ENCODE results near the gene EVA1B.

EVA1B gene

DNA sequence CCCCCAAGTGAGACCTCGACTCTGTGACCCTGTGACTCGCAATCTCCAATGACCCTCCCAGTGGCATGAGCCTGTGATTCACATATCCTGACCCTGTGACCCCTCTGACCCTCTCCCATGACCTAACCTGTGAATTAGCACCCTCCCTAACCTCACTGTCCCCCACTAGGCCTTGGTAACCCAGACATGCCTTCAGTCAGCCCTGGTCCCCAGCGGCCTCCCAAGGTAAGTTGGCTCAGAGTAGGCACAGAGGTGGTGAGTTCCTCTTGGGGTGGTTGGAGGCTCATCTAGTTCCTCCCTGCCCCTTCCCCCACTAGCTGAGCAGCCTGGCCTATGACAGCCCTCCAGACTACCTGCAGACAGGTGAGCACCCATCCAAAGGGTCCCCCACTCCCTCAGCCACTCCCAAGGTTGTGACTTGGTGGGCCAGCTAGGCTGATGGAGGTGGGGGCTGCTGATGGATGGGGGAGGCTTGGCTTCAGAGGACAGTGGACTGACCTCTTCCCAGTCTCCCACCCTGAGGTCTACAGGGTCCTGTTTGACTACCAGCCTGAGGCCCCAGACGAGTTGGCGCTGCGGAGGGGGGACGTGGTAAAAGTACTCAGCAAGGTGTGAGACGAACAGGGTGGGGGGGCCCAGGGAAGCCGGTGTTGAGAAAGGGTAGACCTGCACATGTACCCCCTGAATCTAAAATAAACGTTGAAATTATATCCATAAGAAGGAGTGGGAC lies 15.7 kb downstream of the EVA1B start:
- no peak for DNase-seq

DNA sequence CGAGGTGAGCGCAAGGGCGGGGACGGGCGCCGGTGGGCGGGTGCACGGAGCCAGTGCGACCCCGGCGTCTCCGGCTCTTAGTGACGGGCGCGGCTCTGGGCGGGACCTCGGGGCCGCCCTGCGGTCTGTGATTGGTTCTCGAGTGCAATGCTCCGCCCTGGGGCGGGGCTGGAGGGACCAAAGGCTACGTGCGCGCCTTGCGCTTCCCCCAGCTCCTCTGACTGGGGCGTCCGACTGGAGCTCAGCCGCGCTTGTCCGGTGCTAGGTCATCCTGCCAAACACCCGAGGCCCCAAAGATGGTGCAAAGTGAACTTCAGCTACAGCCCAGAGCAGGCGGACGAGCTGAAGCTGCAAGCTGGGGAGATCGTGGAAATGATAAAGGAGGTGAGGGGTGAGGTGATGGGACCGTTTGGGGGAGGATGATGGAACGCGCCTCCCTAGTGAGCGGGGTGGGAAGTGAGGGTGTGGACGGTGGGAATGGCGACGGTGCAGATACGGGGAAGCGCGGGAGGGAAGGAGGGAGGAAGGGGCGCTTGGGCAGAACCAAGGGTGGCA lies 16.5 kb downstream of the EVA1B start:
- DNase-seq, result peak; percentile 92

DNA sequence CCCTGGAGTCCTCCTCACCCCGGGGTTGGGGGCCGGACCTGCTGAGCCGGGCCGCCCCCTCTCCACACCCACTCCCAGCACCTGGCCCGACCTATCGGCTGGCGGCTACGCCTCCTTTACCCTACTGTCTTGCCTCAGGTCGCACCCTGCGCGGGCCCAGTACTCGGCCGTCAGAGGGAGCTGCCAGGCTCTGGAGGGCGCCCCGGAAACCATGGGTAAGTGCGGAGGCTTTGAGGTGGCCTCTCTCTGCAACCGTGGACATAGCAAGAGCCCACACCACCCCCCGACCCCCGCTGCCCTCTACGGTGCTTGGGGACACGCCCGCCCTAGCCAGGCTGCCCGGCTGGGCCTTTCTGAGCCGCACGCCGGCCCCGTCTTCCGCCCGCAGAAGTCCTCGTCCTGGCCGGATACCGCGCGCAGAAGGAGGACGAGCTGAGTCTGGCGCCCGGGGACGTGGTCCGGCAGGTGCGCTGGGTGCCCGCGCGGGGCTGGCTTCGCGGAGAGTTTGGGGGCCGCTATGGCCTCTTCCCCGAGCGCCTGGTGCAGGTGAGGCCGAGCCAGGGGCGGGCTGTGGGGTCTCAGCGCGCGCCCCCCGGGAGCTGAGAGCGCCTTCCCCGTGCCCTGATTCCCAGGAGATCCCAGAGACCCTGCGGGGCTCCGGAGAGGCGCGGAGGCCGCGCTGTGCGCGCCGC lies 17.1 kb downstream of the EVA1B start, which contains the start of gene SH3D21:
Gene SH3D21 (plus strand): TSS at position 159 of the 692 bp plus-strand sequence. CDS start 53 bp downstream, at position 212.
- peak; percentile 52 for DNase-seq

DNA sequence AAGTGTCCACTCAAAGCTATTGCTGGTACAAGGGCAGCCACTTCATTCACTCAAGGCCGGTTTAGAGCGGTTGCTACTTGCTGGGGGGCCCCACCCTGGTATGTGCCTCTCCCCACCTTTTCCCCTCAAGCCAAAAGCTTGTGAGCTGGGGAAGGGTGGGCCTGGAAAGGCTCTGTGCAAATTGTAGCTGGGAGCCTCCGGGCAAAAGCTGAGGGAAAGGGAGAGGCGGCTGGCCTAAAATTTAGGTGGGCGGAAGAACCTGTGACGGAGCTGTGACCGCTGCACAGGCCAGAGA lies 17.6 kb downstream of the EVA1B start:
- no peak for DNase-seq

DNA sequence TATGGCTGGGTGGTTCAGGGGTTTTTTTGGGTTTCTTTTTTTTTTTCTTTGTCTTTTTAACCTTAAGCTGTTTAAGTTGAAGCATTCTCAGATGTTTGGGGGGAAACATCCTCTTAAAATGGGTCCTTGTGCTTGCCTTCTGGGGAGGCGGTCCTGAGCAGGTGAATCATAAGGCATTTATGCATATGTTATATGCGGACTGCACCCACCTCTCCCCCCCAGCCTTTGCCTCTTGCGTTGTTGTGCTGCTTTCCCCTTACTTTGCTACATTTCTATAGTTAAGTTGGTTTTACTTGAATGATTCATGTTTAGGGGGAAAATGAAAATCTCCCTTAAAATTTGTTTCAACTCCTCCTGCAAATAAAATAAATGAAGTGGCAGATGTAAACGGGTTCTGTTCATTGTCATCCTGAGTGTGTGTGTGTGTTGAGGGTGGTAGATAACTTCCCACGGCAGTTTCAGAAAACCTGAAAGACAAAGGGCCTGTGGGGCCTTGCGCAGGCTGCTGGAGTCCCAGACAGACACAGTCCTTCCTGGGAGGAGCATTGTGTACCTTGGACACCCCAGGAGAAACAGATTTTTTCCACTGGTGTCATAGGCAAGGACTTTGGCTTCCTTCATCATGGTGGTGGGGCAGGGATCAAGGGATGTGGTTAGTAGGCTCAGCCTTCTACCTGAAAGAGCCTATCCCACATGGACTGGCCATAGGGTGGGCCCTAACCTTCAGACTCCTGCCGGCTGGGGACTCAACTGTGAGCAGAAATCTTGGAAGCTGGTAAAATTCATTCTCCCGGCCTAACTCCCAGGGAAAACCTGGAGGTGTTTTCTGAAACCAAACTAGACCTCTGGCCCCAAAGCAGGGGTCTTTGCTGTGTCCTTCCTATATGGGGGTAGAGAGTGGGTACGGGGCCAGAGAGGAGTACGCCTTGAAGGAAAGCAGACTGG lies 18.2 kb downstream of the EVA1B start:
- peak; percentile 65 for DNase-seq

DNA sequence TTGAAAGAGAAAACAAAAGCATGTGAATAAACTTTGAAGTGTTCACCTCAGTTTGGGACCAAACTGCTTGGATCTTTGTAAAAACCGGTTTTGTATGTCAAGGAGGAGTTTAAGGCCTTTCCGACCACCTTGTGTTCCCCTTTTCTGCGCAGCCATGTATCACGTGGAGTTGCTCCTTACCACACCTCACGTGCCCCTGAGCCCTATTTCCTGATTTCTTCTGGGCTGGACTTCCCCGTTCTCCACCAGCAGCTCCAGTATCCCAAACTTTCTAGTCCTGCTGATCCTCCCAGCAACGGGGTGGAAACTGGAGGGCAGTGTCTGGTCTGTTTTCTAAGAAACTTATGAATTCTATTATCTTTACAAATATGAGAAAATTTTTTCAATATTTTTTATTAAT lies 18.9 kb downstream of the EVA1B start:
- no peak for DNase-seq

DNA sequence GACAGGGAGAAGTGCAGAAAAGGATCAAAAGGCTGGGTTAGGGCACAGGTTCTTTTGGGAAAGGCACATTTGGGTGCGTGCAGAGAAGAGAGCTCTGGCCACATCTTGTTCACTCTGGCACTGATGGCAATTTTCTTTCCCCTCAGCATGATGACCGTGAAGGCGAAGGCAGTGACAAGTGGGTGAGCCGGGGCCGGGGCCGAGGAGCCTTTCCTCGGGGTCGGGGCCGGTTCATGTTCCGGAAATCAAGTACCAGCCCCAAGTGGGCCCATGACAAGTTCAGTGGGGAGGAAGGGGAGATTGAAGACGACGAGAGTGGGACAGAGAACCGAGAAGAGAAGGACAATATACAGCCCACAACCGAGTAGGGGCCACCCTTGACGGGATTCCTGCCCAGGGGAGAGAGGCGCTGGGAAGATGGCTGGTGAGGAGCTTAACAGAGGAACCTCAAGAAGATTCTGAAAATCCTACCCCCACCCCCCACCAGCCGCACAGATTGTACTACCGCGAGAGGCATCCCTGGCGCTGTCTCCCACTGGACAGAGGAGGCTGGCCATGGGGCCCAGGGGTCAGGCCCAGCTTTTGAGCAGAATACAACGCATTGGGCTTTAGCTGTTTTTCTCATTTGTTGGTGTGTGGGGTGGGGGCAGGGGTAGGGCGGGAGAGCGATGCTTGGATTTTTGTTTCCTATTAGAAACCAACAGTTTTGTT lies 19.6 kb downstream of the EVA1B start:
- DNase-seq, result no peak

DNA sequence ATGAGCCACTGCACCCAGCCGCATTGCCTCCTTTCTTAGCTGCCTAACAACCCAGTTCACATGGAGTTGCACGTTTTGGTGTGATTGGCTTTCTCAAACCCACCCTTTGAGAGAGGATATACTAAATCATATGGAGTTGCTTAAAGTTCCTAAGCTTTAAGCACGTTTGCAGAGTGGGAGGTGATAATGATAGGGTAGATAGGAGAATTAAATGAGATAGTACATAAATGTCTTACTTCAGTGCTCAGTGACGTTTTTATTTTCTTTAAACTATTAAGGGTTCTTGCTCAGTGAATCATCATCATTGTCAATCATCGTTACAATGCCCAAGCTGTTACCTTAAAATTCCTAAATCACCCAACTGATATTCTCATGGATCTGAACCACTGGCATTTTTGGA lies 20.2 kb downstream of the EVA1B start:
- no peak for DNase-seq

DNA sequence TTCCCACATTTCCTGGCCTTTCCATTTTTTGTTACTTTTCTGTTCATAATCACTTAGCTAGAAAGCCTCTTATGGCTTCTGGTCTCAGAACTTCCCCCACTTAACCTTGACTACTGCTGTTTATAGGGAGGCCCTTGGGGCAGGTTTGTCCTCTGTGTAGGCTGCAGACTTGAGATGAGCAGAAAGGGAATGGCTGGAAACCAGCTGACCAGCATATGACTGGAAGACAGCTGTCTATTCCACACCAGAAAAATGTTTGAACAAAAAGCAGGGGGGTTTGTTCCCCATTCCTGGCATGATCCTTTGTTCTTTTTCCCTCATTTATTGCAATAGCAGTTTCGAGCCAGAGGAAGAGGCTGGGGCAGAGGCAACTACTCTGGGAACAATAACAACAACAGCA lies 22.2 kb downstream of the EVA1B start:
- no peak for DNase-seq

DNA sequence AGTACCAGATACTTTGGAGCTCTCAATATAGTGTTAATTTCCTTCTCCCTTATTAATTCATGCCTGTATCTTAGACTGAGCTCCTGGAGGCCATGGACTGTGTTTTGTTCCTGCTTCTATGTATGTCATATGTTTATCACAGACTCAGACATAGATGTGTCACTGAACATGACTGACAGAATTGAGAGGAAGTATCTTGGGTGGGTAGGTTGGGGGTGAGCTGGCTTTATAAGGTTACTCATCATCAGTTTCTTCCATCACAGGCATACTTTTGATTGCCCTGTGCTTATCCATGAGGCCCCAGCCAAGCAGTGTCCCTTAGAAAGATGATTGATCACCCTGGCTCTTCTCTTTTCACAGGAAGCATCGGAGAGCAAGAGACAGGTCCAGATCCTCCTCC lies 22.9 kb downstream of the EVA1B start:
- DNase-seq, result no peak

DNA sequence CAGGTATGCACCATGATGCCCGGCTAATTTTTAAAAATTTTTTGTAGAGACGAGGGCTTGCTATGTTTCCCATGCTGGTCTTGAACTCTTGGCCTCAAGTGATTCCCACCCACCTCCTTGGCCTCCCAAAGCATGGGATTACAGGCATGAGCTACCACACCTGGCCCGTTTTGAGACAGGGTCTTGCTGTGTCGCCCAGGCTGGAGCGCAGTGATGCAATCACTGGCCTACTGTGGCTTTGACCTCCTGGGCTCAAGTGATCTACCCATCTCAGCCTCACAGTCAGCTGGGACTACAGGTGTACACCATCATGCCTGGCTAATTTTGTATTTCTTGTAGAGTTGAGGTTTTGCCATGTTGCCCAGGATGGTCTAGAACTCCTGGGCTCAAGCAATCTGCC lies 24.8 kb downstream of the EVA1B start:
- no peak for DNase-seq

DNA sequence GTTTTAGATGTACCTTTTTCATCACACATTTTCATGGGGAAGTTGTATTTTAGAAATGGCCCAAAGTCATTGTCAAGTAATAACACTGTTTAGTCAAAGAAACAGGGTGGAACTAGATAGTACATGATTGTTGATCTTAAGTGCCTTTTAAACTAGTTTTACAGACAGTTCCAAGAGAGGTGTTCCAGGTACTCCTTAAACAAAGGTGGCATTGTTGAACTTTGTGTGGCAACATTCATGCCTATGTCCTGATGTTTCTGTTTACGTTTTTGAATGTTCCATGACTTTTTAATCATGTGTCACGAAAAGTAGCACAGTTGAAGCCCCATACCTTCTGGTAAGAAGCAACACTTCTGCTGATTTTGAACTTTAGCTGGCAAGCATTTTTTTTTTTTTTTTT lies 26.4 kb downstream of the EVA1B start:
- DNase-seq, result no peak

DNA sequence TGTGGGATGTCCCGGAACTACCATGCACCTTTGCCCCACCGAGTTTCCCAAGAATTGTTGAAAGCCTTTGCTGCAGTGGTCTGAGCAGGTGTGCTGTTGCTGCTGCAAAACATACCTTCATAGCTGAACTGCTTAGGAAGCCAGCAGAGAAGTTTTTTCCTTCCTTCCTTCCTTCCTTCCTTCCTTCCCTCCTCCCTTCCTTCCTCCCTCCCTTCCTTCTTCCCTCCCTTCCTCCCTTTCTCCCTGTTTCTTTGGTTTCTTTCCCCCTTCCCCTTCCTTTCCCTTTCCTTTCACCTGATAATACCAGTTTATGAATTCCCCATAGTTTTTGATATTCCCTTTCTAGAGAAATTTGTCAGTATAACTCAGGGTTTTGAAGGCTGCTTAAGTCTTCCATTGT lies 28.1 kb downstream of the EVA1B start:
- no peak for DNase-seq

DNA sequence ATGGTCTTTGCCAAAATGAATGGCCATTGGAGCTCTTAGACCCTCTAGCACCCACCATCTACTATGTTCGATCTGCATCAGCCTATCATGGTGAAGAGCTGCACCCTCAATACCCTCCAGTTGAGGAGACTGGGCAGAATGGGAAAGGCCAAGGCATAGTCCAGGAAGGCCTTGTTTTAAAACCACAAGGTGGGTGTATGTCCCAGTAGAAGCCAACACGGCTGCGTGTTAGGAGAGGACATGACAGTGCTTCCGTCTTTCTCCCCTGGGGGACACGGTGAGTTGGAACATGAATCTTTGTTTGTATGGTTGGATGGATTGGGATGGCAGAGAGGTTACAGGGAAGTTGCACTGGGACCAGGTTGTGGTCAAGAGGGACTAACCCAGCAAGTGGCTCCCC lies 35.9 kb downstream of the EVA1B start:
- no peak for DNase-seq

DNA sequence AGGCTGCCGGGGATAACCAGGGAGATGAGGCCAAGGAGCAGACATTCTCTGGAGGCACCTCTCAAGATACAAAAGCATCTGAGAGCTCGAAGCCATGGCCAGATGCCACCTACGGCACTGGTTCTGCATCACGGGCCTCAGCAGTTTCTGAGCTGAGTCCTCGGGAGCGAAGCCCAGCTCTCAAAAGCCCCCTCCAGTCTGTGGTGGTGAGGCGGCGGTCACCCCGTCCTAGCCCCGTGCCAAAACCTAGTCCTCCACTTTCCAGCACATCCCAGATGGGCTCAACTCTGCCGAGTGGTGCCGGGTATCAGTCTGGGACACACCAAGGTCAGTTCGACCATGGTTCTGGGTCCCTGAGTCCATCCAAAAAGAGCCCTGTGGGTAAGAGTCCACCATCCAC lies 36.6 kb downstream of the EVA1B start:
- DNase-seq, result no peak

DNA sequence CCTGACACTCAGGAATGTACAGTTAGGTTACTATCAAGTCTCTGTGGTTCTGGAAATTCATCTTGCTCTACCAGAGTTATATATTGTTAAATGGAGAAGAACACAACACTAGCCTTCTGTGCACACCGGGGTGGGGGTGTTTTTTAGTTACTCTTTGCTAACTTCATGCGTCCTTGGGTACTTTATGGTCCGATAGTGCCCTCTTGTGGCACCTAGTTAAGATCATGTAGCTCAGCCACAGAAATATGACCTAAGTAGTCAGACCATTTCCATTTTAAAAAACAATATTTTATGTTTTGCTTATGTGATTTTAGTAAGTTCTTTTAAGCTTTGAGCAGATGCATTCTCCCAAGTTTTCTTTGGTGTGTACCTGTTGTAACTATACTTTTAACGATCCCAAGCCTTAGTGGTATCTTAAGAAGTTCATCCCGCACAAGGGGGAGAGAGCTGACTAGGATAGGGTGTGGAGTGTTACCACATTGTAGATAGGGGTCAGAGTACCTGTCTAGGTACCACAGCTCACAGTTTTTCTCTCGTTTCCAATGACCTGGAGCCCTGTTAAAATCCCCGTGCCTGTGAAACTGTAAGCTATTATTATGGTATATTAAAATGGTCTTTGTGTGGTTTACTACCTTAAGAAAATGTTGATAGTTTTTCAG lies 37.9 kb downstream of the EVA1B start:
- DNase-seq, result peak; percentile 39

DNA sequence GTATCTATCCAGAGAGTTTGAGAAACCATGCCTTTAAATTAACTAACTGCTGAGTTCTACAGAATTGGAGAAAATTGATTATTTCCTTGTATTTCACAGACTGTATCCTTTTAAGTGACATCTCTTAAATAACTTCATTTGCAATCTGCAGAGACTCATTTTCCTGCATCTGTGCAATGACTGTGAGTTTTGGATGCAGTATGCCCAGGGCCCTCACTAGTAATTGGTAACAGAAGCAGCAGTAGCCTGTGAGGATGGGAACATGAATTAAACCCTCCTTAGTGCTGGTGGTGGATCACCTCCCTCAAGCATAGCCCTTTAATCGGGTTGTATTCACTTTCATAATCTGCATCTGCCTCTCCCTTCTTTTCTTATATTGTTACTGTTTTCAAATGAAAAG lies 38.9 kb downstream of the EVA1B start:
- DNase-seq, result no peak

DNA sequence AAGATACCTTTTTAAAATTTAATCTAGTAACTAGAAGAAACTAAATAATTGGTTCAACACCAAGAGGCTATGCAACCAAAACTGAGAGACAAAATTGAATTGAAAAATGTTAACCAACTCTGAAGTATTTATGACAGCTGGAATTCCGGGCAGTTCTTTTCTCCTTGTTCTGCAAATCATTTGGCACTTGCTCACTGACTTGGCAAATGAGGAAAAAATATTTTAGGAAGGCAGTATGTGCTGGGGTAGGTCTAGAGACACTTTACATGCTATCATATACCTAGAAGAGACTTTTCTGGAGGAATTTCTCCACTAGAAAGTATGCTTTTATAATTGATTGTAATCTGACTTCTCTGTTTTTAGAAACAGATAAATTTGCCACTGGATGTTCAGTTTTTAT lies 39.4 kb downstream of the EVA1B start:
- DNase-seq, result no peak

DNA sequence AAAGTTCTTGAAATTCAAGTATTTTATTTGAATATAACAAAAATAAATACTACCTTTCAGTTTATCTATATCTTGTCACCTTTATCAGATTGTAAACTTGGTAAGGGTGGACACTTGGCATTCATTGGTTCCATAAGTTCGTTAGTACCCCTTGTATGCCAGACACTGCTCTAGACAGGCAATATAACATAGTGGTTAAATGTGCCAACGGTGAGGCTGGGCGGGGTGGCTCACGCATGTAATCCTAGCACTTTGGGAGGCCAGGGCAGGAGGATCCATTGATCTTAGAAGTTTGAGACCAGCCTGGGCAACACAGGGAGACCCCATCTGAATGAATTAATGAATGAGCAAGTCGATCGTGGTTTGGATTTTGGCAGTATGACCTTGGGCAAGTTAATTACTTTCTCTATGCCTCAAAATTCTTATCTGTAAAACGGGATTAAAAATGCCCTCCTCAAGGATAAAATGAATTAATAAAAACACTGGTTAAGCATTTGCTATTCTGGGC lies 43.6 kb downstream of the EVA1B start:
- no peak for DNase-seq

DNA sequence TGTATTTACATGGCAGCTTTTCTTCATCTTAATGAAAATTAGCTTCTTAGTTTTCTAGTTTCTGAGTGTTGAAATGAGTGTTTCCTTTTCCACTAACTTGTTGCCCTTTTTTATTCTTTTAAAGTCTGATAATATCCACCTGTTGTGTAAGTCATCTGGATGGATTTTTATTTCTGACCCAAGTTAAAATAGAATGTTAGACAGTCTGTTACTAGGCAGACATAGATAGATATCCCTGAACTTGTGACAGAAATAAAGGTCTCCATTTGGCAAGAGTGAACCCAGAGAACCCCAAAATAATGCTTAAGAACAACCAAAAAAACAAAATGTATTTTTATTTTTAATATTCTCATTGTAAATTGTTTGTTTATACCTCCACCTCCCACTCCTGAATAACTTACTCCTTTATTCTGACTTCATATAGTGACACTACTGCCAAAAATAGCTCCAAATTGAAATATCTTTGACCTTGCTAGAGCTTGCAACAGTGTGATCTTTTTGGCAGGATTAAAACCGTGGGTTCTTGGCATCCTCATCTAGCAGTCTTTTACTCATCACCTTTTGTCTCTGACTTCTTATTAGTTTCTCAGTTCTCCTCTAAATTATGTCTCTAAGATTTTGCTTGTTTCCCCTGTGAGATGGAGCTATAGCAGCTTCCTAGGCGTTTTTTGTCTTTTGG lies 44.2 kb downstream of the EVA1B start:
- DNase-seq, result no peak

DNA sequence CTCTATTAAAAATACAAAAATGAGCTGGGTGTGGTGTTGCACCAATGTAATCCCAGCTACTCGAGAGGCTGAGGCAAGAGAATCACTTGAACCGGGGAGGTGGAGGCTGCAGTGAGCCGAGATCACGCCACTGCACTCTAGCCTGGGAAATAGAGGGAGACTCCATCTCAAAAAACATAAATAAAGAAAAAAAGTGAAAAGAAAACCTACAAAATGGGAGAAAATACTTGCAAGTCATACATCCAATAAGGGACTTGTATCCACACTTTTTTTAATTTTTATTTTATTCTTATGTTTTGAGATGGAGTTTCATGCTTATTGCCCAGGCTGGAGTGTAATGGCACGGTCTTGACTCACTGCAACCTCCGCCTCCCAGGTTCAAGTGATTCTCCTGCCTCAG lies 46.8 kb downstream of the EVA1B start:
- DNase-seq, result no peak
